ENCODE measurements around the gene RFX2.

DNA sequence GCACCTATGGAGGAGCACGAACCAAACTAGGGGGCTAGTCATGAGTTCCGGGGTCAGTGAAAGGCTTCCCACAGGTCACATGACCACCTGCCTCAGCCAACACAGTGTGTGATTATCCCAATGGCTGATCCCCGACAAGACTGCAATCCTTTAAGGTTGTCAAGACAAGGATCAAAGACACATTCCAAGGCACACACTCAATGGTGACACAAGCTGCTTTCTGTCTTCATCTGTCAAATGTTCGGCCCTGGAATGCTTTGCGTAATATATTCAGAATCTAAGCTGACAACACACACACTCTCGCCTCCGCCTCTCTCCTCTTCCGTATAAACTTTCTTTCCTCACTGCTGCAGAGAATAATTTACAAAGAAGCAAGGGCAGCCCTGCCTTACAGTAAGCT lies 144.1 kb downstream of the RFX2 start:
- TF ChIP-seq, protein P1, sequence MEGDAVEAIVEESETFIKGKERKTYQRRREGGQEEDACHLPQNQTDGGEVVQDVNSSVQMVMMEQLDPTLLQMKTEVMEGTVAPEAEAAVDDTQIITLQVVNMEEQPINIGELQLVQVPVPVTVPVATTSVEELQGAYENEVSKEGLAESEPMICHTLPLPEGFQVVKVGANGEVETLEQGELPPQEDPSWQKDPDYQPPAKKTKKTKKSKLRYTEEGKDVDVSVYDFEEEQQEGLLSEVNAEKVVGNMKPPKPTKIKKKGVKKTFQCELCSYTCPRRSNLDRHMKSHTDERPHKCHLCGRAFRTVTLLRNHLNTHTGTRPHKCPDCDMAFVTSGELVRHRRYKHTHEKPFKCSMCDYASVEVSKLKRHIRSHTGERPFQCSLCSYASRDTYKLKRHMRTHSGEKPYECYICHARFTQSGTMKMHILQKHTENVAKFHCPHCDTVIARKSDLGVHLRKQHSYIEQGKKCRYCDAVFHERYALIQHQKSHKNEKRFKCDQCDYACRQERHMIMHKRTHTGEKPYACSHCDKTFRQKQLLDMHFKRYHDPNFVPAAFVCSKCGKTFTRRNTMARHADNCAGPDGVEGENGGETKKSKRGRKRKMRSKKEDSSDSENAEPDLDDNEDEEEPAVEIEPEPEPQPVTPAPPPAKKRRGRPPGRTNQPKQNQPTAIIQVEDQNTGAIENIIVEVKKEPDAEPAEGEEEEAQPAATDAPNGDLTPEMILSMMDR (IDR thresholded peaks at IDR 0.05; ENCODE audit: low read depth, low read length, poor library complexity, severe bottlenecking) = no peak
- no peak for TF ChIP-seq EZH2phosphoT487 (IDR thresholded peaks at IDR 0.05; ENCODE audit: borderline replicate concordance, low read length)

All from DOHH2 (cell line).